GM12878 (cell line): ENCODE measurements around the gene HOXD1. TPM values are rescaled to one million over a fixed set of nuclear protein-coding genes. Genes with fewer than 3 reads are reported as not detected.

Experiments
- ATAC-seq: fragments of 200-7000 bp; cut with Tn5 transposase; 3 replicates; pipeline ENCODE4 v1.9.1; 2020; ENCODE audit warnings: mild to moderate bottlenecking, moderate library complexity
- BruUV-seq: library from RNA; stranded (reverse); fragments of 400-500 nt; replicated peaks from 2 replicates; lab custom pipeline; 2021; lab: Mats Ljungman, UMichigan
- CTCF ChIA-PET: fragments of 300-600 bp; sonication (Branson Sonifier 250); formaldehyde crosslinking; extraction: SDS; loops from one replicate; lab custom pipeline; 2021; ENCODE audit warnings: inconsistent platforms; lab: Yijun Ruan, JAX
- POLR2A ChIA-PET: fragments of 350-600 bp; formaldehyde crosslinking; extraction: SDS; loops from one replicate; lab custom pipeline; 2021; ENCODE audit warnings: inconsistent platforms; lab: Charles Lee
- RAD21 ChIA-PET: fragments of 300-600 bp; sonication (Branson Sonifier 250); formaldehyde crosslinking; loops from one replicate; lab custom pipeline; 2023; ENCODE audit warnings: antibody characterized with exemption; ENCODE audit not compliant: unreplicated experiment; lab: Charles Lee
- SMC1A ChIA-PET: fragments of 300-600 bp; sonication (Branson Sonifier 250); formaldehyde crosslinking; loops from one replicate; lab custom pipeline; 2023; ENCODE audit not compliant: unreplicated experiment, uncharacterized antibody; lab: Charles Lee
- DNase-seq: peaks from one replicate; pipeline ENCODE4 v3.0.0-alpha.2; 2011; ENCODE audit warnings: low read depth, low spot score
- FAIRE-seq: peaks from 3 replicates; lab custom pipeline; 2011; peaks lifted over from hg19 to GRCh38; lab: Jason Lieb, UNC
- H2AFZ ChIP-seq: 2 replicates; pipeline ENCODE4 v1.6.0; 2011; ENCODE audit warnings: low read depth, low read length, control low read depth; ENCODE audit not compliant: control insufficient read depth
- H3K27ac ChIP-seq: 2 replicates; pipeline ENCODE4 v1.5.1; 2011; ENCODE audit warnings: control low read depth; ENCODE audit not compliant: control insufficient read depth, insufficient read depth
- H3K27me3 ChIP-seq, 2 experiments: replicated peaks in 1 of 2; 2 replicates each; pipeline versions ENCODE4 v1.6.0 to v1.6.1; 2011; ENCODE audit warnings: low read length in 1 of 2; ENCODE audit not compliant: control insufficient read depth in 2 of 2, insufficient read depth in 2 of 2
- H3K36me3 ChIP-seq, 2 experiments: 2 replicates each; pipeline ENCODE4 v1.5.1; 2011; ENCODE audit warnings: low read length in 1 of 2; ENCODE audit not compliant: control insufficient read depth in 2 of 2, insufficient read depth in 2 of 2
- H3K4me1 ChIP-seq: 2 replicates; pipeline ENCODE4 v1.6.1; 2011; ENCODE audit warnings: mild to moderate bottlenecking, low read length, moderate library complexity, mixed read lengths; ENCODE audit not compliant: control insufficient read depth, insufficient read depth
- H3K4me2 ChIP-seq: 2 replicates; pipeline ENCODE4 v1.6.0; 2011; ENCODE audit warnings: control low read depth; ENCODE audit not compliant: control insufficient read depth, insufficient read depth
- H3K4me3 ChIP-seq: fragments of 200-600 bp; sonication (generic); 2 replicates; pipeline ENCODE4 v1.5.1; 2016
- H3K79me2 ChIP-seq: 2 replicates; pipeline ENCODE4 v1.6.0; 2011; ENCODE audit warnings: low read length; ENCODE audit not compliant: control insufficient read depth, insufficient read depth
- H3K9ac ChIP-seq: 2 replicates; pipeline ENCODE4 v1.8.0; 2011; ENCODE audit warnings: low read length, control low read depth, mixed read lengths; ENCODE audit not compliant: control insufficient read depth, insufficient read depth
- H3K9me3 ChIP-seq: replicated peaks from 3 replicates; pipeline ENCODE4 v1.5.1; 2011; ENCODE audit warnings: mild to moderate bottlenecking, low read length; ENCODE audit not compliant: control insufficient read depth, insufficient read depth
- H4K20me1 ChIP-seq: 2 replicates; pipeline ENCODE4 v1.6.0; 2011; ENCODE audit not compliant: control insufficient read depth, insufficient read depth
- FOXM1 ChIP-seq: IDR thresholded peaks from 2 replicates; pipeline ENCODE4 v1.6.1; 2012; ENCODE audit warnings: low read depth, mild to moderate bottlenecking, inconsistent platforms, low read length, moderate library complexity
- HDAC2 ChIP-seq: fragments of 200-600 bp; sonication (generic); IDR thresholded peaks from 2 replicates; pipeline ENCODE4 v1.6.1; 2017
- HDGF ChIP-seq: fragments of 450-650 bp; IDR thresholded peaks from 2 replicates; pipeline ENCODE4 v1.6.1; 2016; ENCODE audit warnings: antibody characterized with exemption
- MEF2B ChIP-seq: fragments of 450-650 bp; IDR thresholded peaks from 2 replicates; pipeline ENCODE4 v1.6.1; 2018; ENCODE audit warnings: mild to moderate bottlenecking, moderate library complexity; ENCODE audit not compliant: partially characterized antibody, poor library complexity, severe bottlenecking
- PAX8 ChIP-seq: fragments of 450-650 bp; IDR thresholded peaks from 2 replicates; pipeline ENCODE4 v1.6.1; 2017; ENCODE audit warnings: mild to moderate bottlenecking, moderate library complexity
- WGBS: methylation state at CpG from one replicate; pipeline ENCODE4 v1.1.6; 2016; ENCODE audit warnings: low lambda C conversion rate; ENCODE audit not compliant: insufficient replicate concordance, insufficient coverage; ENCODE audit errors: missing lambda C conversion rate; 5-methylcytosine and 5-hydroxymethylcytosine counted together
- in situ Hi-C: fragments of 300-500 bp; cut with MboI; formaldehyde crosslinking; loops from 9 replicates; pipeline ENCODE4 v1.14.3; 2018; ENCODE audit warnings: mixed read lengths
- intact Hi-C: fragments of 100-400 bp; cut with micrococcal nuclease; formaldehyde crosslinking; loops from one replicate; pipeline ENCODE4 v1.14.2; 2022; ENCODE audit not compliant: unreplicated experiment
- polyA plus RNA-seq, 11 experiments: library from polyadenylated mRNA; depleted of rRNA in 4 of 11; unstranded in 6 of 11; stranded (reverse) in 5 of 11; fragments of >200 nt; fragmentation: Nextera tagmentation in 4 of 11; fragmentation: Illumina TruSeq in 1 of 11; extraction: Ambion mirVana in 4 of 11; extraction: Trizol in 1 of 11; gene quantifications; 1 replicate in 1 of 11; 2 replicates in 10 of 11; pipeline versions ENCODE4 v1.2.1 to v1.2.3, GENCODE V29; 2011 to 2016; ENCODE audit warnings: inconsistent platforms in 2 of 11, missing spikeins in 2 of 11, low read depth in 1 of 11
- total RNA-seq, 4 experiments: library from RNA; depleted of rRNA in 3 of 4; stranded (reverse); fragments of >200 nt in 3 of 4; fragmentation: Illumina TruSeq in 1 of 4; extraction: Trizol in 1 of 4; gene quantifications; 2 replicates each; pipeline versions ENCODE4 v1.2.1 to v1.2.3, GENCODE V29; 2013 to 2021
- TF ChIP-seq, protein P1 (sequence below), 3 experiments: IDR thresholded peaks in 2 of 3; conservative IDR thresholded peaks in 1 of 3; 2 replicates each; pipeline ENCODE4 v1.5.1; 2011; ENCODE audit warnings: low read depth in 3 of 3, low read length in 3 of 3, mild to moderate bottlenecking in 3 of 3, control low read depth in 2 of 3, moderate library complexity in 2 of 3, inconsistent platforms in 1 of 3, mixed read lengths in 1 of 3; ENCODE audit not compliant: control insufficient read depth in 2 of 3, insufficient read depth in 1 of 3; ENCODE audit errors: extremely low read depth in 1 of 3

Gene HOXD1
- total and polyA plus RNA-seq, 10 of the 15 experiments (the other 5 are each of a cell fraction or from before 2014, with no cell fraction given), result not detected

DNA sequence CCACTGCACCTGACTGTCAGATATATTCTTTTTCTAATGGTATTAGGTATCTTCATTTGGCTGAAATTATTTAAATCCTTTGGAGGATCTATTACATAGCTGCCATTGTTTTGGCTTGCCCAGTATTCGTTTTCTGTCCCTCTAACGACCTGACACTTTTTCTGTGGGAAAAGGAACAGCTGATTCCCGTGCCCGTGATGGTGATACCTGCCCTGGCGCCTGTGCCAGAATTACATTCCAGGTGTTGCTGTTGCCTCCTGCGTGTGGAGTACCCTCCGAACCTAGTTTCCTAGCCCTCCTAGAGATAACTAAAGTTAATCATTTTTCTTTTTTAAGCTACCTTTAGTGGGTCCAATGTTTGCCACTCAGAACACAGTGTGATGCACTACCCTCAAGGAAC lies 14.0 kb downstream of the HOXD1 start:
- H4K20me1 ChIP-seq, result no peaks in the 10 kb centered on the region
- DNase-seq (no peak), FAIRE-seq (no peak), ATAC-seq (no peak)
- CTCF ChIA-PET, result interaction anchor here (2.2 kb wide), 1 partner anchor 253 kb away, joined by 7 read pairs; no protein-coding TSS in a partner anchor
- POLR2A ChIA-PET, result no interaction called here
- 16% methylated on average over 7 of the region's 7 CpGs for WGBS
- no peaks in the 10 kb centered on the region for H3K9me3 ChIP-seq
- no peak overlapping the region for H3K9ac ChIP-seq
- H3K4me3 ChIP-seq, result no peak overlapping the region
- no peak overlapping the region for H3K4me2 ChIP-seq
- no peaks in the 10 kb centered on the region for H3K36me3 ChIP-seq
- no peak overlapping the region for H2AFZ ChIP-seq
- no peaks in the 10 kb centered on the region for H3K4me1 ChIP-seq
- BruUV-seq, result no TSS peak
- RAD21 ChIA-PET, result no interaction called here
- SMC1A ChIA-PET, result interaction anchor here (1.1 to 1.8 kb wide), 2 partner anchors 37 to 253 kb away, joined by 4 read pairs; no protein-coding TSS in a partner anchor
- intact Hi-C loops, result no loop called here
- no peaks in the 10 kb centered on the region for H3K79me2 ChIP-seq
- H3K27ac ChIP-seq, result no peak overlapping the region
- no peaks in the 10 kb centered on the region; a peak in 1 of 4 replicates for H3K27me3 ChIP-seq
- in situ Hi-C loops, result no loop called here
- TF ChIP-seq HDAC2 (no peak), HDGF (no peak), PAX8 (no peak), MEF2B (no peak), FOXM1 (no peak)
- TF ChIP-seq, protein P1, sequence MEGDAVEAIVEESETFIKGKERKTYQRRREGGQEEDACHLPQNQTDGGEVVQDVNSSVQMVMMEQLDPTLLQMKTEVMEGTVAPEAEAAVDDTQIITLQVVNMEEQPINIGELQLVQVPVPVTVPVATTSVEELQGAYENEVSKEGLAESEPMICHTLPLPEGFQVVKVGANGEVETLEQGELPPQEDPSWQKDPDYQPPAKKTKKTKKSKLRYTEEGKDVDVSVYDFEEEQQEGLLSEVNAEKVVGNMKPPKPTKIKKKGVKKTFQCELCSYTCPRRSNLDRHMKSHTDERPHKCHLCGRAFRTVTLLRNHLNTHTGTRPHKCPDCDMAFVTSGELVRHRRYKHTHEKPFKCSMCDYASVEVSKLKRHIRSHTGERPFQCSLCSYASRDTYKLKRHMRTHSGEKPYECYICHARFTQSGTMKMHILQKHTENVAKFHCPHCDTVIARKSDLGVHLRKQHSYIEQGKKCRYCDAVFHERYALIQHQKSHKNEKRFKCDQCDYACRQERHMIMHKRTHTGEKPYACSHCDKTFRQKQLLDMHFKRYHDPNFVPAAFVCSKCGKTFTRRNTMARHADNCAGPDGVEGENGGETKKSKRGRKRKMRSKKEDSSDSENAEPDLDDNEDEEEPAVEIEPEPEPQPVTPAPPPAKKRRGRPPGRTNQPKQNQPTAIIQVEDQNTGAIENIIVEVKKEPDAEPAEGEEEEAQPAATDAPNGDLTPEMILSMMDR (IDR thresholded peaks at IDR 0.05 in 2 of 3, conservative IDR thresholded peaks at IDR 0.05 in 1 of 3; ENCODE audit: control insufficient read depth in 2 of 3, extremely low read depth in 1 of 3, insufficient read depth in 1 of 3, low read depth in 3 of 3, low read length in 3 of 3), result no peak
